GM04503 (cell line): Measurements from ENCODE around the gene NUP188.
"Not testable (repeated sequence)": the region's sequence is repeated elsewhere in the genome, so short reads cannot be mapped to it uniquely, and the experiment has no call there.

Source experiments
- DNase-seq: peaks from one replicate; pipeline ENCODE4 v3.0.0-alpha.2; 2012; ENCODE audit warnings: low read depth

Gene NUP188

DNA sequence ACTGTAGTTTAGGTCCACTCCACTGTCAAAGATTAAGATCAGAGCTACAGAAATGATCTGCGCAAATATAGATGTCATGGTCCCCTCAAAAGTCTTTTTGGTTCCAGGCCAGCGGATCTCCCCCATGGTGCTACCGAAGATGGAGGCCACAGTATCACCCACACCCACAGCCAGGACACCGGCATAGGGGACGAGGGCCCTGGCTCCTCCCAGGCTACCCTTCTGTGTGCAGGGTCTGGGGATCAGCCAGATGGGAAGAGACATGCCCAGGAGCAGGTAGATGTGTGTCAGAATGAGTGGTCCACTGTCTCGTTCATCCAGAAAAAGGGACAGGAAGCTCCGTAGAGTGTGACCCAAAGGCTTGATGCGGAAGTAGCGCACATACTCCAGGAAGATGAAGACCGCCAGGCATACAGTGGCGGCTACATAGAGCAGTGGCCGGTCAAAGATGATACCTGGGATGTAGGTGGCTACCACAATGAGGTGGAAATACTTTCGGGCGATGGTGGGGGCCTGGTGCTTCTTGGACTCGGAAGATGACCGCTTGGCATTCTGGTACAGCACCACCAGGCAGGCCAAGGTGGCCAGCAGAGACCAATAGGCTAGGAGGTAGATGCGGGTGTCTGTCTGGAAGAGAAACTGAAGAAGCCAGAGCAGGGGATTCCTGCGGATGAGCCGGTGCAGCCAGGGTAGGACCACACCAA, 1.5 kb upstream of the NUP188 start:
- no peak for DNase-seq

DNA sequence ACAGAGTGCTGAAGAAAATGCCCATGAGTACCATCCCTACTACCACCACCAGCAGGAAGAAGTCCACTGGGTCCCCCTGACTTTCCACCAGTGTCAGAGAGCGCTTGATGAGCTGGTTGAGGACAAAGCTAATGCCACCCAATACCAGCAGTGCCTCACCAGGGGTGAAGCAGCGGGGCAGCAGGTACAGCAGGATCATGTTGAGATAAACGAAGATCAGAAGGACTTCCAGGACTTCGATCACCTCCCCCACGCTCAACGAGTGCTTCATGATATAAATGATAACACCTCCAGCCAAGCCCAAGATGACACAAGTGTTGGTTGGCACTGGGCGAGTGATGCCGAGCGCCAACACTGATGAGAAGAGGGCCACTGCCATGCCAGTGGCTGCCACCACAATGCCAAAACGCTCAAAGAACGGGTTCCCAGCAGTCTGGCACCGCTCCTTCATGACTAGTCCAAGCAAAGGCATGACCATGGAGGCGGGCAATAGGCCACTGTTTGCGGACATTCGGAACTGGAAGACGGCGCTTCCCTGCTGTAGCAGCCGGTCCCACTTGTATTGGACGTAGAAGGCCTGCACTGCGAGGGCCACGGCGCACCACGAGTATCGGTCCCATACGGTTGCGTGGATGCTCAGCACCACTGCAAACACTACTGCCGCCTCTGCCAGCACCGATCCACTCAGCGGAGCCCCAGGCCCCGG, 775 bp upstream of the NUP188 start:
- DNase-seq, result no peak

DNA sequence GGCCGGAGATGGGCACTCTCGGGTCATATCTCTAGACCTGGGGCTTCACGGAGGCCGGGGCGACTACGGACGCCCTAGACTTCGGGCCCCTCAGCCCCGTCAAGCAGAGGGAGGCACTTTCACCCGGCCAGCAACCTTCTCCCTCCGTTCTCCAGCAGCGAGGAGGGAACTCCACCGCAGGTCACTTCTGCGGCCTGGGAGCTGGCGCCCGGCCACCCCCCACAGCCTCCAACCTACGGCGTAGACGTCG, 297 bp upstream of the NUP188 start:
- no peak for DNase-seq

DNA sequence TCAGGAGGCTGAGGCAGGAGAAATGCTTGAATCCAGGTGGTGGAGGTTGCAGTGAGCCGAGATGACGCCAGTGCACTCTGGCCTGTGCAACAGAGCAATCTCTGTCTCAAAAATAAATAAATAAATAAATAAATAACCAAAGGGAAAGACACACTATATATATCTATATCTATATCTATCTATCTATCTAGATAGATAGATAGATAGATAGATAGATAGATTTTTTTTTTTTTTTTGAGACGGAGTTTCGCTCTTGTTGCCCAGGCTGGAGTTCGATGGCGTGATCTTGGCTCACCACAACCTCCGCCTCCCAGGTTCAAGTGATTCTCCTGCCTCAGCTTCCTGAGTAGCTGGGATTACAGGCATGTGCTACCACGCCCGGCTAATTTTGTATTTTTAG, 13.9 kb downstream of the NUP188 start:
- not testable (repeated sequence) for DNase-seq

DNA sequence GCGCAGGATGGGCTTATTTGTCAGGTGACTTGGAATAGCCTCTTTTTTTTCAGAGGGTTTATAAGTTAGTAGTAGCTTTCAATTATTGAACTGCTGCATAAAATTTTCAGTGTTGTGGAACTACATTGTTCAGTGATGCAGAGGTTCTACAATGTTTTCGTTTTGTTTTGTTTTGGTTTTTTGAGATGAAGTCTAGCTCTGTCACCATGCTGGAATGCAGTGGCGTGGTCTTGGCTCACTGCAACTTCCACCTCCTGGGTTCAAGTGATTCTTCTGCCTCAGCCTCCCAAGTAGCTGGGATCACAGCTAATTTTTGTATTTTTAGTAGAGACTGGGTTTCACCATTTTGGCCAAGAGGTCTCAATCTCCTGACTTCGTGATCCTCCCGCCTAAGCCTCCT, 22.0 kb downstream of the NUP188 start:
- no peak for DNase-seq

DNA sequence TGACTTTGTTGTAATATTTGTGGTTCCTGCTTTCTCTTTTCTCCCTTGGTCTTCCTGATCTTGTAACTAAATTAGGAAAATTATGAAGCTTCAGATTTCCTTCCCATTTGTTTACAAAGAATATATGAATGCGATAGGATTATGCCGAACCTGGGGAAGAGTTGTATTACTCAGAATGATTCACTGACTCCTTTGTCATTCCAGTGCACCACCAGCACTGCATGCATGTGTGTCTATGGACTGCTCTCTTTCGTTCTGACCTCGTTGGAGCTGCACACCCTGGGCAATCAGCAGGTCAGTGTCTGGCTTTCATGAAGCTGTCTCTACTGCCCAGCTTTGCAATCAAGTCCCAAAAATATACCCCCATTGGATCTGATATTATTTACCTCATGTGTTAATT, 25.5 kb downstream of the NUP188 start:
- DNase-seq, result no peak

DNA sequence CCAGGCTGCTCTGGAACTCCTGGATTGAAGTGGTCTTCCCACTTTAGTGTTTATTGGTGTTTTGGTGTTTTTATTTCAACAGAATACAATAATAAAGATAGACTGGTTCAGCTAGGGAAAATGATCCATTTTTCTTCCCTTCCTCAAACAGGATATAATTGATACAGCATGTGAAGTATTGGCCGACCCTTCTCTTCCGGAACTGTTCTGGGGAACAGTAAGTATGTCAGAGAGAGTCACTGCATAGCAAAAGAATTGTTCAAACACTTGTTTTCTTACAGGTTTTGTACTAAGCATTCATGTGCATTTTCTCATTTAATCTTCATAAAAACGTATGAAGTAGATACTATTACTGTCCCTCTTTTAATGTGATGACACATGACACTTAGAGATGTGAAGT, 31.6 kb downstream of the NUP188 start:
- DNase-seq, result no peak

DNA sequence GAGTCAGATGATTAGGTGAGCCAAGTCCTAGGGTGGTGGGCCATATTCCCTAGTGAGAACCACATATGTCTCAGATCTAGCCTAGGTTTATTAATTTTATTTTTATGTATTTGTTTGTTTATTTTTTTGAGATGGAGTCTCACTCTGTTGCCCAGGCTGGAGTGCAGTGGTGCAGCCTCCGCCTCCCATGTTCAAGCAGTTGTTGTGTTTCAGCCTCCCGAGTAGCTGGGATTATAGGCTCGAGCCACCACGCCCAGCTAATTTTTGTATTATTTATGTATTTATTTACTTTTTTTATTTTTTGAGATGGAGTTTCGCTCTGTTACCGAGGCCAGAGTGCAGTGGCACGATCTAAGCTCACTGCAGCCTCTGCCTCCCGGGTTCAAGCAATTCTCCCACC, 36.0 kb downstream of the NUP188 start:
- DNase-seq, result no peak

DNA sequence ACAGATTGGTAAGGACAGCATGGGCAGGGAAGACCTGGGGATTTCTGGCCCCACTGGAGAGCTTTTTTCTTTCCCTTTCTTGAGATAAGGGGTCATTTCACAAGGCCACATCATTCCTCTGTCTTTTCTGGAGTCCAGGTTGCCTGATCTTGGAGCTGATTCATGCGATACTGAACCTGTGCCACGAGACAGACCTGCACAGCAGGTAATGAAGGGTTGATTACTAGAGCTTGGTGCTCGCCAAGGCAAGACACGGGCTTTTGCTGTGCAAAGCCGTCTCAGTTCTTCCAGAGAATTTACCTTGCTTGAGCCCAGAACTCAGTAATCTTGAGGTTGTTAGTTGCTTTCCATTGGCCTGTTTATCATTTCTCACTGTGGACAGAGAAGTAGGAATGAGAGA, 39.2 kb downstream of the NUP188 start:
- no peak for DNase-seq

DNA sequence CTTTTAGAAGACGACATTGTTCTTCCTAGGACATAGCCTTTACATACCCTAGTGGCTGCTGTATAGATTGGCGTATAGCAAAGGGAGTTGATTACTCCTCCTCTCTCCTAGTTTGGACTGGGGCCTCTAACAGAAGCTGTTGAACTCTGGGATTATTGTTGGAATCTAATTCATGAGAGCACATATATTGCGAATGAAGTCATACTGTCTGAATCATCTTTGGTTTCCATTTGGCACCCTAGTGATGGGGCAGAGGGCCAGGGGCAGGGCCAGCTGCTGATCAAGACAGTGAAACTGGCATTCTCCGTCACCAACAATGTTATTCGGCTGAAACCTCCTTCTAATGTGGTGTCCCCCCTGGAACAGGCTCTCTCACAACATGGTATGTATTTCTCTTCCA, 40.3 kb downstream of the NUP188 start:
- peak; percentile 74 for DNase-seq

DNA sequence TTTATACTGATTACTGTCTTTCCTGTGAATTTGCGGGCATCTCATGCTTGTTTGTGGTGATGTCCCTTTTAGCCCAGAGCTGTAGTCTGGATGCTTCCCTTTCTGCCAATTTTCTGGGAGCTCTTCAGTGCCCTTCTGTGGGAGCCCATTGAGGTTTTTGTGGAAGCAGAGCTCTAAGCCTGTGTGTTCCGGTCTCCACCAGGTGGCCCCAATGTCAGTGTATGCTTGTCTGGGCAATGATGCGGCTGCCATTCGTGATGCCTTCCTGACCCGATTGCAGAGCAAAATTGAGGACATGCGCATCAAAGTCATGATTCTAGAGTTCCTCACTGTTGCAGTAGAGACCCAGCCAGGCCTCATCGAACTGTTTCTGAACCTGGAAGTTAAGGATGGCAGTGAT, 45.5 kb downstream of the NUP188 start:
- DNase-seq, result no peak

DNA sequence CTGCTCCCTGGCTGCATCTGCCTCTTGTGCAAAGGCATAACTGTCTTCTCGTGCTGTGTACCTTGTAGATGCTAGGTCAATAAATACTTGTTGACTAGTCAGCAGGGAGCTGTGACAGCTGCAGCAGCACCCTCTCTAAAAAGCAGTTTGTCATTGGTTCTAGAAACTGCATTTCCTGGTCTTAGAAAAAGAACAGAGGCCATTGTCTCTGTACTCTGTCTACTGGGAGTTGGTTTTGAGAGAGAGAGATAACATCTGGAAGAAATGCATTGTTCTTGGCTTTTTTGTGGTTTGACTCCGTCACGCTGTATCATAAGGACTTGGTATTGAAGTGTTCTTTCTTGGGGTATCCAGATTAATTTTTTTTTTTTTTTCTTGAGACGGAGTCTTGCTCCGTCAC, 48.3 kb downstream of the NUP188 start:
- no peak for DNase-seq

DNA sequence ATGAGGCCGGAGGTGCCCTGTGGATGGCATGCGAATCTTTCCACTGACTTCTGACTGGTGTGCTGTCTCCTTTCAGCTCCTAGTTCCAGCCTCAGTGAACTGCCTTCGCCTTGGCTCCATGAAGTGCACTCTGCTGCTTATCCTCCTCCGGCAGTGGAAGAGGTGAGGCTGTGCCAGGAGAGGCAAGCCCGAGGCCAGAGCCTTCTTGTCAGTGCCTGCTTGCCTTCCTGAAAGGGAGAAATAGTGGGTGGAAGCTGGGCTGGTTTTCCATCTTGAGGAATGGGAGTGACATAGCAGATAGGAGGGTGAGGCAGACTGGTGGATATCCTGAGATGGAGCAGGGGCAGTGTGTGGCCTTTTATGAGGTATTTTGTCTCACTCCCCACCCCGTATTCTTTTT, 51.0 kb downstream of the NUP188 start:
- no peak for DNase-seq

DNA sequence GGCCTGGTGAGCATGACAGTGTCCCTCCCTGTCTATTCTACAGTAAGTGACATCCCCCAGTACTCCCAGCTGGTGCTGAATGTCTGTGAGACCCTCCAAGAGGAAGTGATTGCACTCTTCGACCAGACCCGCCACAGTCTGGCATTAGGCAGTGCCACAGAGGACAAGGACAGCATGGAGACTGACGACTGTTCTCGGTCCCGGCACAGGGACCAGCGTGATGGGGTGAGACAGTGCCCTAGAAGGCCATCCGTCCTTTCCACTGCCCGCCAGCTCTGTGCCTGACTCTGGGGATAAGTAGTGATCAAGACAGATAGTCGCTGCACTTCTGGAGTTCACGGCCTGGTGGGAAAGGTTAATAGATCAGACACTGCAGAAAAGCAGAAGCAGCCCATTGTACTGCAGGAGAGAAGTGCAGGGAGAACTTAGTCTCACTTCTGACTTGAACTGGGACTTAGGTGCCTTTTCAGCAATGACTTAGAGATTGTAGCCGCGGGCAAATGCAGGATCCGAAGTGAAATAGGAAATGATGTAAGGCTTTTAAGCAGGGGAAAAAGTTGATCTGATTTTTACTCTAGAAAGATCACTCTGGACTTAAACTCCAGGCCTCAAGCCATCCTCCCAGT, 52.2 kb downstream of the NUP188 start:
- no peak for DNase-seq

DNA sequence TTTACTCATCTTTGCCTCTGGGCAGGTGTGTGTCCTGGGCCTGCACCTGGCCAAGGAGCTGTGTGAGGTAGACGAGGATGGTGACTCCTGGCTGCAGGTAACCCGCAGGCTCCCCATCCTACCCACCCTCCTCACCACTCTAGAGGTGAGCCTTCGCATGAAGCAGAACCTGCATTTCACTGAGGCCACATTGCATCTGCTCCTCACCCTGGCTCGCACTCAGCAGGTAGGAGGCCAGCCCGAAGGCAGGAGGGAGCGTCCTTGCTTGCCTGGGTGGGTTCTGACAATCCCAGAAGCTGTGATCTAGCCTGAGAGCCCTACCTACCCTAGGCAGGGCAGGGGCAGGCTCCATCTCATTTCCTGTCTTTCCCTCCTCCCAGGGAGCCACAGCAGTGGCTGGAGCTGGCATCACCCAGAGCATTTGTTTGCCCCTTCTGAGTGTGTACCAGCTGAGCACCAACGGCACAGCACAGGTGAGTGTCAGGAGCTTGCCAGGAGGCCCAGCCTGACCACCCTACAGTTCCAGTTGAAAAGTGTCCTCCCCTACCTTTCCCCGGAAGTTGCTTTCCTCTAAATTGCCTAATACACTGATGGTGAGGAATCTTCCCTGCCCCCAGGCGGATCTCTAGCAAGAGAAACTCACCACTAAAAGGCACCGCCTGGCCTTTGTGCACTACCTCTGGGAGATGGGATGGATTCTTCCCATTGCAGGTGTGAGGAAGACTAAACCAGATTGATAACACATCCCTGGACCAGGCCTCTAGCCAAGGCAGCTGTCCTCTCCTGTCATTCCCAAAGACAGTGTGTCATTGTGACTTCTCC, 54.2 kb downstream of the NUP188 start:
- DNase-seq, result no peak

DNA sequence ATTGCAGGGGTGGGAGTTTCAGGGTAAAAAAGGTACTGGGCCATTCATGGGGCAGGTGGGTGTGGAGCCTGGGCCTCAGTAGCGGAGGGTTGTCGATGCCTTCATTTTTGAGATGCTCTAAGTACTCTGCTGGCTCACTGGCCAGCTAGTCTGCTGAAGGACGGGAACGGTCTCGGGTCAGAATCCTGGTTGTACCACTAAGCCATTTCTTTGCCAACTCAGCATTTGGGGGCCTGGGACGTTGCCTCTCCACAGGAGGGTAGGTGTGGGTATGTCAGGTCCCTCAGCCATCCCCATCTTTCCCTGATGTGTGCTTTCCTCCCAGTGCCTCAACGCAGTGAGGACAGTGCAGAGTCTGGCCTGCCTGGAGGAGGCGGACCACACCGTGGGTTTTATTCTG, 55.5 kb downstream of the NUP188 start:
- DNase-seq, result no peak

DNA sequence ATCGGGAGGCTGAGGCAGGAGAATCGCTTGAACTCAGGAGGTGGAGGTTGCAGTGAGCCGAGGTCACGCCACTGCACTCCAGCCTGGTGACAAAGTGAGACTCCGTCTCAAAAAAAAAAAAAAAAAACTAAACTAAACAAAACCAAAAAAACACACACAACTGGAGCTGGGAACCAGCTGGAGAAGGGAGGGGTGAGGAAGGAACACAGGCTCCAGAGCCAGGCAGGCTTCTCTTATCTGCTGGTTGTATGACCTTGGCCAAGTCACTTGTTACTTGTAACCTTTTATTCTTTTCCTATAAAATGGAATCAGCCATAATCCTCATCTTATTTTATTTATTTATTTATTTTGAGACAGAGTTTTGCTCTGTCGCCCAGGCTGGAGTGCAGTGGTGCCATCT, 56.7 kb downstream of the NUP188 start:
- DNase-seq, result not testable (repeated sequence)

DNA sequence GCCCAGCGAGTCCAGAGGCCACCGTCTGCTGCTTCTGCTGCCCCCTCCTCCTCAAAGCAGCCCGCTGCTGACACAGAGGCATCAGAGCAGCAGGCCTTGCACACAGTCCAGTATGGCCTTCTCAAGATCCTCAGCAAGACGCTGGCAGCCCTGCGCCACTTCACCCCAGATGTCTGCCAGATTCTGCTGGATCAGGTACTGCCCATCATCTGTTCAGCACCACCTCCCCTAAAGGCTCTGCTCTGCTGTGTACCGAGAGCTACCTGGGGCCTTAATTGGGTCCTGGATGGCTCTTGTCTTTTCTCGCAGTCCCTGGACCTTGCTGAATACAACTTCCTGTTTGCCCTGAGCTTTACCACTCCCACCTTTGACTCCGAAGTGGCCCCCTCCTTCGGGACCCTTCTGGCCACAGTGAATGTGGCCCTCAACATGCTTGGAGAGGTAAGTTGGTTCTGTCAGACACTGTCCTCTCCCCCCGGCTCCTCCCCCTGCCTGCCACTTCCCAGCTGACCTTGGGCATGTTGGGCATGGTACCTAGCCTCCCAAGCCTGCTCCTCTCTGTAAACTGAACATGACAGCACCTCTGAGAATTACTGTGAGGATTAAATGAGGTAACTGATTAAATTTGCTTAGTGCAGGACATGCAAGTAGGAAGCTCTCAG, 58.0 kb downstream of the NUP188 start:
- DNase-seq, result no peak

DNA sequence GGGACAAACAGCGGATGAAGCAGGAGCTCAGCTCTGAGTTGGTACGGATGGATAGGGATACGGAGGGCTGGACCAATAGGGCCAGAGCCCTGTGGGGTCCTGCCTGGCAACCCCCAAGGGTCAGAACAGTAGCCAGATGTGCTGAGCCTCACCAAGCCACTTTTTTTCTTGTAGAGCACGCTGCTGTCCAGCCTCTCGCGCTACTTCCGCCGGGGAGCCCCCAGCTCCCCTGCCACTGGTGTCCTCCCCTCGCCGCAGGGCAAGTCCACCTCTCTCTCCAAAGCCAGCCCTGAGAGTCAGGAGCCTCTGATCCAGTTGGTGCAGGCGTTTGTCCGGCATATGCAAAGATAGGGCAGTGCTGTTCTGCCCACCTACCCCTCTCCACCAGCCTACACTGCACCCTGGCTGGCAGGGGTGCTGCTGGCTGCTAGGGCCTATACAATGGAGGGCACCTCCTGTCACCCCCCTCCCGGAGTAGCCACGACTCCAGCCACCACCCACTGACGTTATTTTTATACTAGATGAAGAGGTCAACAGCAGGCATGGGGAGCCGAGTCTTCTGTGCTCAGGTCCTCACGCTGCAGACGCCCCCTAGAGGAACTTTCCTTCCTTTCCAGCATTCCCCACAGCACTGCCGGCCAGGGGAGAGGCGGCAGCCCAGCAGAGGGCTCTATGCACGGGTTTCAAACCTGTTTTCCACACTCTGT, 59.0 kb downstream of the NUP188 start:
- no peak for DNase-seq

DNA sequence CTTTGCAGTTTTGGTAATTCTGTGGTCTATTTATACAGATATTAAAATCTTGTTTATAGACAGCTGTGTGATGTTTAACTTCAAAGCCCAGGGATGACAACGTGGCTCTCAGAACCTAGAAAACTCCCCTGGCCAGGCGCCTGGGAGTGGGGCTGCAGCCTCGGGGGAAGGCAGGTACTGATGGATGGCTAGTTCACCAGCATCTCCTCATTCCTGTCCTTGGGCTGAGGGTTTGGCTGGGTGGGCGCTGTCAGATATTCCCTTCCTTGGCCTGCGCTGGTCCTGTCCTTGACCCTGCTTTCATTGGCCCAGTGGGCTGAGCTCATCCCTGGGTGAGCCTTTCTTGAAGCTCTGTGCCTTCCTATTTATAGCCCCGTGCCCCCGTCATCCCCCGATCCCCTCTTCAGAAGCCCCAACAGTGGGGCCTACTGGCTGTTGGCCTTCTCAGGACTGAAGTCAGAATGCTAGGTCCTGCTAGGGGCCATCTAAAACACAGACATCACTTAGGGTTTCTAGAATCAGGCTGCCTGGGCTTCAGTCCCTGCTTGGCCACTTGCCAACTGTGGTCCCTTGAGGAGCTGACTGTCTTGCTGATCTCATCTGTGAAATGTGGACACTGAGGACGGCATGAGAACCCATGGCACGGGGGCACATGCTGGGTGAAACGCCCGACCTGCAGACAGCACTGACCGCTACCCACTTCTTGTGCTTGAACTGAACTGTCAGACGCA, 59.7 kb downstream of the NUP188 start:
- no peak for DNase-seq
